ENCODE measurements around the gene SPTBN5. TPM values are rescaled to one million over a fixed set of nuclear protein-coding genes. Genes with fewer than 3 reads are reported as not detected.

SPTBN5 gene
- total RNA-seq, 1 donor from 2014 or later = 0.49 TPM

- DNase-seq (ENCODE audit: extremely low spot score in 2 of 2) = no peak
- H3K27me3 ChIP-seq = no peaks in the 10 kb centered on the region
- TF ChIP-seq POLR2AphosphoS5 (IDR thresholded peaks at IDR 0.05; ENCODE audit: insufficient read depth in 1 of 2, low read depth in 1 of 2) (no peak), POLR2A (IDR thresholded peaks at IDR 0.05) (no peak), CTCF (IDR thresholded peaks at IDR 0.05) (no peak)
- peaks cover 20% of the 10 kb centered on the region for H3K4me1 ChIP-seq
- H3K9me3 ChIP-seq = no peaks in the 10 kb centered on the region
- no peak overlapping the region for H3K27ac ChIP-seq
- H3K36me3 ChIP-seq = peaks cover 0 to 14% of the 10 kb centered on the region in 2 donors
- H3K4me3 ChIP-seq = no peak overlapping the region
- intact Hi-C loops (cut with DNase I) = no loop called here
These were observed 21.6 kb upstream of the SPTBN5 start for GRCh38 chr15:41915255-41915994.

GRCh38 chr15:41914411-41914810, 20.6 kb upstream of the SPTBN5 start:
- DNase-seq (ENCODE audit: extremely low spot score in 2 of 2) = no peak
- intact Hi-C loops (cut with DNase I) = no loop called here
- Histone ChIP-seq H3K27me3 (no peaks in the 10 kb centered on the region), H3K36me3 (peaks cover 0 to 15% of the 10 kb centered on the region in 2 donors), H3K4me1 (peaks cover 13% of the 10 kb centered on the region), H3K4me3 (no peak overlapping the region), H3K27ac (no peak overlapping the region), H3K9me3 (no peaks in the 10 kb centered on the region)
- TF ChIP-seq POLR2A (IDR thresholded peaks at IDR 0.05) (no peak), POLR2AphosphoS5 (IDR thresholded peaks at IDR 0.05; ENCODE audit: insufficient read depth in 1 of 2, low read depth in 1 of 2) (no peak), CTCF (IDR thresholded peaks at IDR 0.05) (no peak)

- intact Hi-C loops (cut with DNase I) = no loop called here
- Histone ChIP-seq H3K4me1 (peaks cover 13% of the 10 kb centered on the region), H3K27me3 (no peaks in the 10 kb centered on the region), H3K9me3 (no peaks in the 10 kb centered on the region), H3K27ac (no peak overlapping the region), H3K4me3 (no peak overlapping the region), H3K36me3 (peaks cover 0 to 18% of the 10 kb centered on the region in 2 donors)
- TF ChIP-seq POLR2A (IDR thresholded peaks at IDR 0.05) = no peak
- TF ChIP-seq CTCF (IDR thresholded peaks at IDR 0.05) = no peak
- no peak for TF ChIP-seq POLR2AphosphoS5 (IDR thresholded peaks at IDR 0.05; ENCODE audit: insufficient read depth in 1 of 2, low read depth in 1 of 2)
- no peak for DNase-seq (ENCODE audit: extremely low spot score in 2 of 2)
These were observed 19.4 kb upstream of the SPTBN5 start for GRCh38 chr15:41913256-41913655.

GRCh38 chr15:41911691-41912345, 18.0 kb upstream of the SPTBN5 start:
- TF ChIP-seq POLR2AphosphoS5 (IDR thresholded peaks at IDR 0.05; ENCODE audit: insufficient read depth in 1 of 2, low read depth in 1 of 2) (no peak), POLR2A (IDR thresholded peaks at IDR 0.05) (no peak)
- DNase-seq (ENCODE audit: extremely low spot score in 2 of 2) = no peak
- Histone ChIP-seq H3K9me3 (no peaks in the 10 kb centered on the region), H3K27me3 (no peaks in the 10 kb centered on the region), H3K4me1 (peaks cover 5% of the 10 kb centered on the region), H3K4me3 (no peak overlapping the region), H3K36me3 (peaks cover 0 to 26% of the 10 kb centered on the region in 2 donors), H3K27ac (no peak overlapping the region)
- intact Hi-C loops (cut with DNase I) = no loop called here

- Histone ChIP-seq H3K36me3 (peaks cover 0 to 26% of the 10 kb centered on the region in 2 donors), H3K4me3 (no peak overlapping the region), H3K27me3 (no peaks in the 10 kb centered on the region), H3K4me1 (peaks cover 16% of the 10 kb centered on the region), H3K9me3 (no peaks in the 10 kb centered on the region), H3K27ac (no peak overlapping the region)
- no peak for DNase-seq (ENCODE audit: extremely low spot score in 2 of 2)
- TF ChIP-seq POLR2AphosphoS5 (IDR thresholded peaks at IDR 0.05; ENCODE audit: insufficient read depth in 1 of 2, low read depth in 1 of 2) = no peak
- no peak for TF ChIP-seq POLR2A (IDR thresholded peaks at IDR 0.05)
- TF ChIP-seq CTCF (IDR thresholded peaks at IDR 0.05) = no peak
- intact Hi-C loops (cut with DNase I) = no loop called here
These were observed 15.0 kb upstream of the SPTBN5 start for GRCh38 chr15:41908736-41909461.

All from vagina (tissue), 2 donors.